Parietal lobe (tissue), 1 donor: ENCODE data around the gene CLHC1. TPM values are rescaled to one million over a fixed set of nuclear protein-coding genes. Genes with fewer than 3 reads are reported as not detected.

Experiments used
- total RNA-seq: library from RNA; depleted of rRNA; stranded (reverse); fragments of >200 nt; gene quantifications from one replicate; pipeline ENCODE4 v1.2.3, GENCODE V29; 2014

CLHC1 gene
- total RNA-seq, result 56.7 TPM

DNA sequence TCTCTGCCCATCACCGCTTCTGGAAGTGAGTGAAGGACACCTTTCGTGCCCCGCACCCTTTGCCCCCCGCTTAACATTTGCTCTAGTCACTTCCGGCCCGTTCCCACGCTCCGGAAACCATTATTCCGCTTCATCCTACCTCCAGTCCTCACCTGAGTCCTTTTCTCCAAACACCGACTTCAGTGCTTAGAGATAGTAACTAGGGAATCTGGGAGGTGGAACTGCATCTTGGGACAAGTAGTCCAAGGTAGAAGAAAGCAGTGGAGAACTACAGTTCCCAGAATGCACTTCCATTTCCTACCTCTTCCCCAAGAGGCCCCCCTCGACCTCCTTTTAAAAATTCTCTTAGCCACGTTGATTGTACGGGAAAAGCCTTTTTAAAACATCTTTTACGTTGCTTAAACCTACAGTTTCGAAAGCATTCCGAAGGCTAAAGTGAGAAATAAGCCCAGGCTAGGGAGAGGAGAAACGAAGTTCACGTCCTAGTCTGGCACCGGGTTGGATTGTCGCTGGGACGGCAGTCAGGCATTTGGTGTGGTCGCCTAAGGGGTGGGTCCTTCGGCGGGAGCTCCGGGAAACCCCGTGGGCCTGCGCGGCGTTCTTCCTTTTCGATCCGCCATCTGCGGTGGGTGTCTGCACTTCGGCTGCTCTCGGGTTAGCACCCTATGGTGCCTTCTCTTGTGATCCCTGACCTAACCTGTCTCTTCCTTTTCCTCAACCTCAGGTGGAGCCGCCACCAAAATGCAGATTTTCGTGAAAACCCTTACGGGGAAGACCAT is at the start of gene CLHC1, which contains the start of gene RPS27A:
Gene CLHC1, minus strand, starts transcription at position 210 of the 779 bp plus-strand sequence. CDS start 9,882 bp downstream, outside the sequence.
Gene RPS27A, plus strand, starts transcription at position 605 of the 779 bp plus-strand sequence. Its CDS starts 137 bp downstream, at position 742.

DNA sequence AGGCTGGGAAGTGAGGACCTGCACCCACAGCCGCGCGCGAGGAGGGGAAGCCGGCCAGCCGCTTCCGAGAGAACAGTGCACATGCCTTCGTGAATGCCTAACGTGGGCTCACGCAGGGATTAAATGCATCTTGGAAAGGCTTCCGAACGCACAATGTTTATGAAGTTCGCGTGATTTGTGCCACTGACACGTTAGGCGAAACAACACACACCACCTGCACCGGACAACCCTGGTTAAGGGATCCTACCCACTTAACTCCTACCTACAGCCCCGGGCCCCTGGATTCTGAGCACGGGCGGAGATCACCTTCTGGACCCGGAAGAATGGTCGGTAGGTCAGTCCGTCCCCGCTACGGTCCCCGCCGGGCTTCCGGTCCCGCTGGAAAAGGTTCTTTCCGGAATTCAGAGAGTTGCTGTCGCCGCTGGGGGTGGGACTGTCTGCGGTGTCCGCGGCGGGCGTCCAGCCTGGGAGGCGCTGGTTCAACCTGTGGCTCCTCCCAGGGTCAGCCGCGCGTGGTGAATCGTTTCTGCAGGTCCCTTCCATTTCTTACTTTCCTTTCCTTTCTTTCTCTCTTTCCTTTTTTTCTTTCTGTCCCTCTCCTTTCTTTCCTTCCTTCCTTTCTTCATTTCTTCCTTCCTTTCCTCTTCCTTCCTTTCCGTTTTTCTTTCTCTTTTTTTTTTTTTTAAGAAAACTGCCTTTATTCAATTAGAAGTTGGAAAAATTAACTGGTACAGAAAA is 37.0 kb upstream of the CLHC1 start, which contains the start of gene MTIF2:
Gene MTIF2, minus strand, starts transcription at position 325 of the 738 bp plus-strand sequence. CDS start 5,373 bp downstream, outside the sequence.

Other genes with a start within 250 kb of the CLHC1 start
- gene RTN4, start 181.8 kb downstream of the CLHC1 start, total RNA-seq, result 648 TPM
- gene RPS27A, start 395 bp upstream of the CLHC1 start, total RNA-seq, result 452 TPM
- 21.0 TPM for gene MTIF2, start 36.9 kb upstream of the CLHC1 start, total RNA-seq
- gene CCDC88A, start 187.6 kb upstream of the CLHC1 start, total RNA-seq, result 781 TPM